ENCODE measurements around the gene MAGEA4.

GRCh38 chrX:151902813-151903591 lies 9.7 kb upstream of the MAGEA4 start:
- TF ChIP-seq CTCF (IDR thresholded peaks at IDR 0.05; ENCODE audit: borderline replicate concordance, extremely low read depth, low read length, poor library complexity, severe bottlenecking) (no peak), EZH2 (IDR thresholded peaks at IDR 0.05; ENCODE audit: borderline replicate concordance, low read depth, low read length, severe bottlenecking) (no peak)

Data from DND-41 (cell line).